Fibroblast of lung (primary cell): Measurements from ENCODE around the gene ECE2. TPM values are rescaled to one million over a fixed set of nuclear protein-coding genes. Genes with fewer than 3 reads are reported as not detected.
A peak's percentile ranks its signal among the peaks of the same experiment; 100 is the strongest.

ENCODE experiments used
- DNase-seq, 2 donors: peaks; one replicate each; pipeline versions ENCODE4 v3.0.0 to v3.0.0-alpha.2; 2010; ENCODE audit warnings: low read depth in 2 of 2
- H2AFZ ChIP-seq: 2 replicates; pipeline ENCODE4 v1.5.1; 2012; ENCODE audit warnings: low read length, control low read depth, inconsistent platforms
- H3K27ac ChIP-seq: 2 replicates; pipeline ENCODE4 v1.5.1; 2011; ENCODE audit warnings: low read length, control low read depth; ENCODE audit not compliant: insufficient read depth
- H3K27me3 ChIP-seq: 2 replicates; pipeline ENCODE4 v1.5.1; 2011; ENCODE audit warnings: mild to moderate bottlenecking, low read length; ENCODE audit not compliant: control insufficient read depth, insufficient read depth
- H3K36me3 ChIP-seq: 2 replicates; pipeline ENCODE4 v1.5.1; 2011; ENCODE audit warnings: low read length; ENCODE audit not compliant: control insufficient read depth, insufficient read depth
- H3K4me1 ChIP-seq: 2 replicates; pipeline ENCODE4 v1.5.1; 2011; ENCODE audit warnings: low read length; ENCODE audit not compliant: control insufficient read depth, insufficient read depth; ENCODE audit errors: extremely low read depth
- H3K4me2 ChIP-seq: 2 replicates; pipeline ENCODE4 v1.5.1; 2011; ENCODE audit warnings: low read length, control low read depth; ENCODE audit not compliant: insufficient read depth; ENCODE audit errors: extremely low read depth
- H3K4me3 ChIP-seq, 4 experiments: fragments of 200-600 bp in 1 of 4; sonication (generic) in 1 of 4; replicated peaks in 1 of 4; 2 replicates each; pipeline ENCODE4 v1.5.1; 2011 to 2016; ENCODE audit warnings: low read length in 4 of 4, low read depth in 3 of 4, mild to moderate bottlenecking in 3 of 4, control low read depth in 2 of 4, inconsistent platforms in 1 of 4, mixed read lengths in 1 of 4; ENCODE audit not compliant: insufficient read depth in 1 of 4; ENCODE audit errors: control extremely low read depth in 1 of 4
- H3K79me2 ChIP-seq: 2 replicates; pipeline ENCODE4 v1.5.1; 2012; ENCODE audit warnings: mild to moderate bottlenecking, low read length, inconsistent platforms; ENCODE audit not compliant: control insufficient read depth, insufficient read depth
- H3K9ac ChIP-seq: 2 replicates; pipeline ENCODE4 v1.5.1; 2011; ENCODE audit warnings: mild to moderate bottlenecking, low read length, control low read depth; ENCODE audit not compliant: insufficient read depth
- H3K9me3 ChIP-seq: 2 replicates; pipeline ENCODE4 v1.5.1; 2012; ENCODE audit warnings: low read depth, low read length; ENCODE audit not compliant: control insufficient read depth, insufficient read depth
- H4K20me1 ChIP-seq: 2 replicates; pipeline ENCODE4 v1.5.1; 2011; ENCODE audit warnings: low read length; ENCODE audit not compliant: control insufficient read depth, insufficient read depth; ENCODE audit errors: extremely low read depth
- CTCF ChIP-seq, 2 donors: IDR thresholded peaks in 1 of 2; conservative IDR thresholded peaks in 1 of 2; 1 replicate in 1 of 2; 2 replicates in 1 of 2; pipeline ENCODE4 v1.5.1; 2011 to 2012; ENCODE audit warnings: low read length in 2 of 2, control low read depth in 1 of 2, inconsistent platforms in 1 of 2, low read depth in 1 of 2, mild to moderate bottlenecking in 1 of 2
- EZH2 ChIP-seq: IDR thresholded peaks from 2 replicates; pipeline ENCODE4 v1.5.1; 2012; ENCODE audit warnings: low read length, control low read depth, mild to moderate bottlenecking; ENCODE audit errors: missing control alignments
- polyA plus RNA-seq, 2 donors: library from polyadenylated mRNA; depleted of rRNA in 1 of 2; stranded (reverse) in 1 of 2; unstranded in 1 of 2; fragments of >200 nt; gene quantifications; 2 replicates each; pipeline ENCODE4 v1.2.1, GENCODE V29; 2011 to 2012; ENCODE audit warnings: missing spikeins in 1 of 2
- total RNA-seq: library from RNA; depleted of rRNA; stranded (reverse); fragments of >200 nt; gene quantifications from 2 replicates; pipeline ENCODE4 v1.2.1, GENCODE V29; 2014

The ECE2 gene
- total and polyA plus RNA-seq, 2 donors (not counting 1 experiment from before 2014, with no cell fraction given), result not detected

- peak in 1 of 2 donors; percentile 39 for TF ChIP-seq CTCF (conservative IDR thresholded peaks at IDR 0.05 in 1 of 2, IDR thresholded peaks at IDR 0.05 in 1 of 2; ENCODE audit: low read depth in 1 of 2, low read length in 2 of 2)
- no peak for TF ChIP-seq EZH2
- H3K4me3 ChIP-seq, result no peak overlapping the region
- H3K27me3 ChIP-seq, result no peaks in the 10 kb centered on the region
- no peak overlapping the region for H2AFZ ChIP-seq
- H3K27ac ChIP-seq, result no peak overlapping the region
- H3K79me2 ChIP-seq, result peaks cover 29% of the 10 kb centered on the region
- no peaks in the 10 kb centered on the region for H3K9me3 ChIP-seq
- H3K4me1 ChIP-seq, result peaks cover under 1% of the 10 kb centered on the region
- no peak overlapping the region for H3K9ac ChIP-seq
- H3K36me3 ChIP-seq, result peaks cover 27% of the 10 kb centered on the region
- H3K4me2 ChIP-seq, result no peak overlapping the region
- H4K20me1 ChIP-seq, result no peaks in the 10 kb centered on the region
- DNase-seq, result peak in 1 of 2 donors; percentile 29
Measured at GRCh38 chr3:184305577-184305976, 29.8 kb downstream of the ECE2 start.

GRCh38 chr3:184306341-184306972 lies 30.6 kb downstream of the ECE2 start:
- Histone ChIP-seq H3K27ac (no peak overlapping the region), H3K36me3 (peaks cover 27% of the 10 kb centered on the region), H3K4me3 (no peak overlapping the region), H3K27me3 (no peaks in the 10 kb centered on the region), H3K79me2 (peaks cover 22% of the 10 kb centered on the region), H3K4me2 (no peak overlapping the region), H3K9ac (no peak overlapping the region), H2AFZ (no peak overlapping the region), H4K20me1 (no peaks in the 10 kb centered on the region), H3K4me1 (no peaks in the 10 kb centered on the region), H3K9me3 (no peaks in the 10 kb centered on the region)
- TF ChIP-seq EZH2 (no peak), CTCF (conservative IDR thresholded peaks at IDR 0.05 in 1 of 2, IDR thresholded peaks at IDR 0.05 in 1 of 2; ENCODE audit: low read depth in 1 of 2, low read length in 2 of 2) (no peak)
- no peak for DNase-seq

GRCh38 chr3:184307915-184308314 lies 32.1 kb downstream of the ECE2 start:
- H3K9me3 ChIP-seq, result no peaks in the 10 kb centered on the region
- H3K27ac ChIP-seq, result no peak overlapping the region
- H3K4me2 ChIP-seq, result no peak overlapping the region
- H3K79me2 ChIP-seq, result peaks cover 9% of the 10 kb centered on the region
- H3K9ac ChIP-seq, result no peak overlapping the region
- H3K27me3 ChIP-seq, result no peaks in the 10 kb centered on the region
- H3K4me1 ChIP-seq, result no peaks in the 10 kb centered on the region
- H4K20me1 ChIP-seq, result no peaks in the 10 kb centered on the region
- H2AFZ ChIP-seq, result no peak overlapping the region
- TF ChIP-seq EZH2, result no peak
- no peak for TF ChIP-seq CTCF (conservative IDR thresholded peaks at IDR 0.05 in 1 of 2, IDR thresholded peaks at IDR 0.05 in 1 of 2; ENCODE audit: low read depth in 1 of 2, low read length in 2 of 2)
- peaks cover 19% of the 10 kb centered on the region for H3K36me3 ChIP-seq
- DNase-seq, result no peak
- no peak overlapping the region for H3K4me3 ChIP-seq
